IPS DF 19.7 (cell line): ENCODE measurements around the gene FRMPD4.

ENCODE experiments used
- DNase-seq: peaks from one replicate; pipeline ENCODE4 v3.0.0-alpha.2; 2013; ENCODE audit warnings: low read depth, low spot score

The FRMPD4 gene

GRCh38 chrX:12210971-12211370 is 72.7 kb downstream of the FRMPD4 start:
- DNase-seq: no peak

- DNase-seq: no peak
Observed at GRCh38 chrX:12223650-12224049, 85.4 kb downstream of the FRMPD4 start.

GRCh38 chrX:12225107-12225506 is 86.8 kb downstream of the FRMPD4 start:
- DNase-seq: no peak

GRCh38 chrX:12227412-12228041 is 89.3 kb downstream of the FRMPD4 start:
- DNase-seq: no peak

GRCh38 chrX:12228862-12229261 is 90.6 kb downstream of the FRMPD4 start:
- DNase-seq: no peak

GRCh38 chrX:12229986-12230385 is 91.7 kb downstream of the FRMPD4 start:
- DNase-seq: no peak

- DNase-seq: no peak
Observed at GRCh38 chrX:12234534-12235329, 96.5 kb downstream of the FRMPD4 start.

GRCh38 chrX:12236156-12236555 is 97.9 kb downstream of the FRMPD4 start:
- no peak for DNase-seq

- no peak for DNase-seq
Observed at GRCh38 chrX:12237131-12237530, 98.9 kb downstream of the FRMPD4 start.

GRCh38 chrX:12237771-12238170 is 99.5 kb downstream of the FRMPD4 start:
- no peak for DNase-seq

GRCh38 chrX:12239356-12240082 is 101.2 kb downstream of the FRMPD4 start:
- no peak for DNase-seq

GRCh38 chrX:12240491-12240890 is 102.2 kb downstream of the FRMPD4 start:
- no peak for DNase-seq

GRCh38 chrX:12241026-12241425 is 102.8 kb downstream of the FRMPD4 start:
- DNase-seq: no peak

GRCh38 chrX:12245650-12246645 is 107.7 kb downstream of the FRMPD4 start:
- DNase-seq: no peak

- no peak for DNase-seq
Observed at GRCh38 chrX:12249997-12250396, 111.7 kb downstream of the FRMPD4 start.

GRCh38 chrX:12263211-12263610 is 124.9 kb downstream of the FRMPD4 start:
- no peak for DNase-seq

- no peak for DNase-seq
Observed at GRCh38 chrX:12269484-12269883, 131.2 kb downstream of the FRMPD4 start.

GRCh38 chrX:12278151-12278550 is 139.9 kb downstream of the FRMPD4 start:
- DNase-seq: no peak

GRCh38 chrX:12282991-12283390 is 144.7 kb downstream of the FRMPD4 start:
- DNase-seq: no peak

GRCh38 chrX:12292996-12293765 is 154.9 kb downstream of the FRMPD4 start:
- DNase-seq: no peak

GRCh38 chrX:12297353-12297752 is 159.1 kb downstream of the FRMPD4 start:
- no peak for DNase-seq
